K562 (cell line): Measurements from ENCODE around the gene RNF4. TPM values are rescaled to one million over a fixed set of nuclear protein-coding genes. Genes with fewer than 3 reads are reported as not detected.

Source experiments
- ATAC-seq: fragments of 200-7000 bp; cut with Tn5 transposase; 3 replicates; pipeline ENCODE4 v1.9.1; 2020; ENCODE audit warnings: moderate library complexity
- BruUV-seq: library from RNA; stranded (reverse); fragments of 400-500 nt; replicated peaks from 2 replicates; lab custom pipeline; 2021; lab: Mats Ljungman, UMichigan
- CTCF ChIA-PET: fragments of 300-600 bp; formaldehyde crosslinking; extraction: SDS; loops from one replicate; lab custom pipeline; 2021; ENCODE audit warnings: low intra/inter-chr PET ratio; lab: Yijun Ruan, JAX
- POLR2A ChIA-PET: fragments of 300-600, 350-650 bp; sonication (Branson Sonifier 250); formaldehyde crosslinking; extraction: SDS; loops from one replicate; lab custom pipeline; 2021; ENCODE audit warnings: antibody characterized with exemption, inconsistent platforms; lab: Yijun Ruan, JAX
- DNase-seq, 4 experiments: peaks; one replicate each; pipeline versions ENCODE4 v3.0.0 to v3.0.0-alpha.2; 2011 to 2018; ENCODE audit warnings: low spot score in 3 of 4, mixed read lengths in 3 of 4; ENCODE audit errors: extremely low read depth in 1 of 4
- FAIRE-seq: peaks from 2 replicates; lab custom pipeline; 2011; peaks lifted over from hg19 to GRCh38; lab: Jason Lieb, UNC
- H2AFZ ChIP-seq: 2 replicates; pipeline ENCODE4 v1.6.0; 2011; ENCODE audit warnings: low read depth, low read length, control low read depth, inconsistent platforms
- H3K27ac ChIP-seq: fragments of 200-600 bp; 3 replicates; pipeline ENCODE4 v1.8.0; 2011; ENCODE audit warnings: low read depth, mild to moderate bottlenecking, control low read depth, inconsistent platforms, low read length, moderate library complexity, mixed read lengths; ENCODE audit errors: extremely low read depth
- H3K27me3 ChIP-seq, 2 experiments: fragments of 300-600 bp in 1 of 2; 2 replicates in 1 of 2; 3 replicates in 1 of 2; pipeline versions ENCODE4 v1.6.0 to v1.8.0; 2011; ENCODE audit warnings: inconsistent platforms in 2 of 2, low read length in 2 of 2, mild to moderate bottlenecking in 1 of 2, mixed read lengths in 1 of 2, moderate library complexity in 1 of 2; ENCODE audit not compliant: control insufficient read depth in 2 of 2, insufficient read depth in 2 of 2
- H3K36me3 ChIP-seq: fragments of 300-600 bp; 3 replicates; pipeline ENCODE4 v1.8.0; 2011; ENCODE audit warnings: mild to moderate bottlenecking, low read length, inconsistent platforms; ENCODE audit not compliant: control insufficient read depth, insufficient read depth
- H3K4me1 ChIP-seq, 2 experiments: fragments of 200-600 bp in 1 of 2; replicated peaks in 1 of 2; 2 replicates in 1 of 2; 3 replicates in 1 of 2; pipeline versions ENCODE4 v1.5.1 to v1.8.0; 2011; ENCODE audit warnings: inconsistent platforms in 2 of 2, low read length in 2 of 2, mild to moderate bottlenecking in 1 of 2, mixed read lengths in 1 of 2, moderate library complexity in 1 of 2; ENCODE audit not compliant: control insufficient read depth in 2 of 2, insufficient read depth in 2 of 2
- H3K4me2 ChIP-seq: 2 replicates; pipeline ENCODE4 v1.6.1; 2011; ENCODE audit warnings: low read length, control low read depth, inconsistent platforms, mixed read lengths; ENCODE audit not compliant: insufficient read depth
- H3K4me3 ChIP-seq: fragments of 200-600 bp; sonication (generic), shearing (Covaris generic); 2 replicates; pipeline ENCODE4 v1.5.1; 2016; ENCODE audit warnings: control low read depth, inconsistent platforms
- H3K79me2 ChIP-seq: fragments of 200-600 bp; 3 replicates; pipeline ENCODE4 v1.8.0; 2011; ENCODE audit warnings: low read length, inconsistent platforms; ENCODE audit not compliant: control insufficient read depth, insufficient read depth
- H3K9ac ChIP-seq, 2 experiments: 2 replicates each; pipeline versions ENCODE4 v1.6.0 to v1.6.1; 2011; ENCODE audit warnings: low read depth in 2 of 2, low read length in 2 of 2, control low read depth in 1 of 2, inconsistent platforms in 1 of 2, mild to moderate bottlenecking in 1 of 2, mixed read lengths in 1 of 2; ENCODE audit not compliant: insufficient read depth in 1 of 2
- H3K9me1 ChIP-seq: one replicate; pipeline ENCODE4 v1.6.0; 2011; ENCODE audit warnings: inconsistent platforms, mild to moderate bottlenecking, low read length, moderate library complexity; ENCODE audit not compliant: control insufficient read depth, insufficient read depth
- H3K9me3 ChIP-seq: replicated peaks from 2 replicates; pipeline ENCODE4 v1.5.1; 2011; ENCODE audit warnings: low read depth, low read length, inconsistent platforms; ENCODE audit not compliant: control insufficient read depth, insufficient read depth
- H4K20me1 ChIP-seq: replicated peaks from 2 replicates; pipeline ENCODE4 v1.6.1; 2011; ENCODE audit warnings: low read length, inconsistent platforms, mixed read lengths; ENCODE audit not compliant: control insufficient read depth, insufficient read depth
- BMI1 ChIP-seq: fragments of 150-350 bp; IDR thresholded peaks from 2 replicates; pipeline ENCODE4 v1.6.1; 2014; ENCODE audit warnings: low read length
- FIP1L1 ChIP-seq: fragments of 200-400 bp; formaldehyde crosslinking; IDR thresholded peaks from 2 replicates; pipeline ENCODE4 v1.6.1; 2018; ENCODE audit warnings: mild to moderate bottlenecking, low read depth, low read length; ENCODE audit not compliant: poor library complexity, severe bottlenecking
- KLF1 ChIP-seq: fragments of 450-650 bp; IDR thresholded peaks from 2 replicates; pipeline ENCODE4 v1.6.1; 2016; ENCODE audit warnings: missing genetic modification characterization, missing compliant biosample characterization
- MEIS2 ChIP-seq: fragments of 450-650 bp; IDR thresholded peaks from 2 replicates; pipeline ENCODE4 v1.6.1; 2014; ENCODE audit warnings: mild to moderate bottlenecking; ENCODE audit not compliant: partially characterized antibody
- NR2C1 ChIP-seq, 2 experiments: fragments of 450-650 bp; IDR thresholded peaks; 2 replicates each; pipeline ENCODE4 v1.6.1; 2017; ENCODE audit warnings: mild to moderate bottlenecking in 2 of 2, antibody characterized with exemption in 1 of 2, inconsistent platforms in 1 of 2, missing compliant biosample characterization in 1 of 2, missing genetic modification characterization in 1 of 2
- NR2F6 ChIP-seq: fragments of 450-650 bp; formaldehyde crosslinking; IDR thresholded peaks from 2 replicates; pipeline ENCODE4 v1.4.0; 2020; ENCODE audit warnings: mild to moderate bottlenecking
- PHB2 ChIP-seq: fragments of 450-650 bp; IDR thresholded peaks from 2 replicates; pipeline ENCODE4 v1.6.1; 2017; ENCODE audit warnings: low read depth
- RBM17 ChIP-seq: fragments of 200-400 bp; formaldehyde crosslinking; IDR thresholded peaks from 2 replicates; pipeline ENCODE4 v1.6.1; 2017; ENCODE audit warnings: low read depth, mild to moderate bottlenecking, low read length, borderline replicate concordance
- RBM39 ChIP-seq: fragments of 200-400 bp; formaldehyde crosslinking; optimal IDR thresholded peaks from 2 replicates; pipeline ENCODE3; 2018; ENCODE audit warnings: low read depth, low read length
- STAT5B ChIP-seq: fragments of 250-450 bp; sonication (Bioruptor Pico); IDR thresholded peaks from 2 replicates; pipeline ENCODE4 v1.8.0; 2021; ENCODE audit warnings: mild to moderate bottlenecking, inconsistent platforms
- TSC22D4 ChIP-seq: fragments of 450-650 bp; IDR thresholded peaks from 2 replicates; pipeline ENCODE4 v1.6.1; 2016; ENCODE audit warnings: missing genetic modification characterization, missing biosample characterization, control low read depth
- XRCC4 ChIP-seq: IDR thresholded peaks from one replicate; pipeline ENCODE4 v1.6.1; 2011; ENCODE audit not compliant: insufficient read depth, insufficient read length; ENCODE audit errors: extremely low read depth
- ZNF444 ChIP-seq: fragments of 250-450 bp; sonication (Bioruptor Pico); IDR thresholded peaks from 2 replicates; pipeline ENCODE4 v1.4.0; 2020; ENCODE audit warnings: mild to moderate bottlenecking, moderate library complexity
- WGBS: fragments of 100-300 bp; shearing (Covaris generic); methylation state at CpG from one replicate; pipeline ENCODE4 v1.1.6; 2016; ENCODE audit warnings: low coverage, mixed read lengths; ENCODE audit not compliant: insufficient coverage; ENCODE audit errors: missing lambda C conversion rate; 5-methylcytosine and 5-hydroxymethylcytosine counted together
- in situ Hi-C: fragments of 300-500 bp; cut with MboI; formaldehyde crosslinking; loops from 4 replicates; pipeline ENCODE4 v1.15.0; 2018; ENCODE audit warnings: inconsistent platforms, mixed read lengths
- intact Hi-C: fragments of 100-400 bp; cut with micrococcal nuclease; formaldehyde crosslinking; loops from 2 replicates; pipeline ENCODE4 v1.14.2; 2022
- polyA plus RNA-seq, 8 experiments: library from polyadenylated mRNA; depleted of rRNA in 4 of 8; stranded (reverse) in 5 of 8; unstranded in 3 of 8; fragments of >200 nt; fragmentation: Nextera tagmentation in 2 of 8; fragmentation: Illumina TruSeq in 1 of 8; extraction: Ambion mirVana in 2 of 8; extraction: Trizol in 1 of 8; gene quantifications; 2 replicates each; pipeline versions ENCODE4 v1.2.1 to v1.2.3, GENCODE V29; 2011 to 2014; ENCODE audit warnings: inconsistent platforms in 1 of 8, missing spikeins in 1 of 8
- total RNA-seq, 7 experiments: library from RNA; depleted of rRNA in 6 of 7; stranded (reverse); fragments of >200 nt in 6 of 7; fragmentation: Illumina TruSeq in 2 of 7; extraction: Trizol in 2 of 7; gene quantifications; 2 replicates each; pipeline versions ENCODE4 v1.2.1 to v1.2.3, GENCODE V29; 2011 to 2021; ENCODE audit warnings: low replicate concordance in 1 of 7
- TF ChIP-seq, protein P1 (sequence below): sonication (generic); formaldehyde crosslinking; IDR thresholded peaks from 2 replicates; pipeline ENCODE4 v1.8.1; 2023; ENCODE audit warnings: mild to moderate bottlenecking, missing genetic modification reagents
- TF ChIP-seq, protein P2 (sequence below): fragments of 250-450 bp; sonication (Bioruptor Pico); IDR thresholded peaks from 2 replicates; pipeline ENCODE4 v1.4.0; 2020
- TF ChIP-seq, protein P3 (sequence below): fragments of 450-650 bp; formaldehyde crosslinking; IDR thresholded peaks from 2 replicates; pipeline ENCODE4 v1.4.0; 2020; ENCODE audit warnings: mild to moderate bottlenecking, mixed read lengths

Gene RNF4
- total and polyA plus RNA-seq, 9 of the 15 experiments (the other 6 are each of a cell fraction or from before 2014, with no cell fraction given) = 19.2 to 59.3 (median 44.8) TPM

- Histone ChIP-seq H3K79me2 (no peaks in the 10 kb centered on the region), H3K27me3 (peaks cover under 1 to 4% of the 10 kb centered on the region in 2 experiments; a peak in 3 of 5 replicates), H3K27ac (no peak overlapping the region), H4K20me1 (no peaks in the 10 kb centered on the region), H3K4me3 (no peak overlapping the region), H3K9ac (peak overlapping the region in 1 of 2 experiments; percentile 69; a peak in 2 of 4 replicates), H3K4me2 (no peak overlapping the region), H3K9me3 (no peaks in the 10 kb centered on the region), H2AFZ (no peak overlapping the region), H3K4me1 (peaks cover 4 to 30% of the 10 kb centered on the region in 2 experiments; a peak in 4 of 5 replicates), H3K36me3 (no peaks in the 10 kb centered on the region), H3K9me1 (no peaks in the 10 kb centered on the region)
- ChIA-PET CTCF (interaction anchor here (0.6 to 0.7 kb wide), 2 partner anchors 11 to 217 kb away, joined by 3 read pairs; no protein-coding TSS in a partner anchor), POLR2A (no interaction called here)
- WGBS = 64% methylated on average over 15 of the region's 20 CpGs
- no TSS peak for BruUV-seq
- ATAC-seq = no peak
- no peak for FAIRE-seq
- in situ Hi-C loops (loop anchor here (10.0 kb wide), 1 partner anchor 218 kb away; no protein-coding TSS in a partner anchor), intact Hi-C loops (no loop called here)
- no peak for DNase-seq
- TF ChIP-seq BMI1 = no peak
- TF ChIP-seq NR2C1 (IDR thresholded peaks at IDR 0.05) = no peak
- TF ChIP-seq NR2C1 (tag; IDR thresholded peaks at IDR 0.05) = no peak
- no peak for TF ChIP-seq PHB2
- TF ChIP-seq RBM39 = no peak
- TF ChIP-seq RBM17 = no peak
- TF ChIP-seq, protein P1, sequence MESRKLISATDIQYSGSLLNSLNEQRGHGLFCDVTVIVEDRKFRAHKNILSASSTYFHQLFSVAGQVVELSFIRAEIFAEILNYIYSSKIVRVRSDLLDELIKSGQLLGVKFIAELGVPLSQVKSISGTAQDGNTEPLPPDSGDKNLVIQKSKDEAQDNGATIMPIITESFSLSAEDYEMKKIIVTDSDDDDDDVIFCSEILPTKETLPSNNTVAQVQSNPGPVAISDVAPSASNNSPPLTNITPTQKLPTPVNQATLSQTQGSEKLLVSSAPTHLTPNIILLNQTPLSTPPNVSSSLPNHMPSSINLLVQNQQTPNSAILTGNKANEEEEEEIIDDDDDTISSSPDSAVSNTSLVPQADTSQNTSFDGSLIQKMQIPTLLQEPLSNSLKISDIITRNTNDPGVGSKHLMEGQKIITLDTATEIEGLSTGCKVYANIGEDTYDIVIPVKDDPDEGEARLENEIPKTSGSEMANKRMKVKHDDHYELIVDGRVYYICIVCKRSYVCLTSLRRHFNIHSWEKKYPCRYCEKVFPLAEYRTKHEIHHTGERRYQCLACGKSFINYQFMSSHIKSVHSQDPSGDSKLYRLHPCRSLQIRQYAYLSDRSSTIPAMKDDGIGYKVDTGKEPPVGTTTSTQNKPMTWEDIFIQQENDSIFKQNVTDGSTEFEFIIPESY (CRISPR knock-in tag) = no peak
- no peak for TF ChIP-seq ZNF444 (CRISPR knock-in tag)
- TF ChIP-seq NR2F6 (CRISPR knock-in tag) = no peak
- TF ChIP-seq XRCC4 = no peak
- TF ChIP-seq KLF1 (tag) = no peak
- TF ChIP-seq STAT5B (CRISPR knock-in tag) = no peak
- no peak for TF ChIP-seq MEIS2
- TF ChIP-seq TSC22D4 (tag) = no peak
- TF ChIP-seq, protein P2, sequence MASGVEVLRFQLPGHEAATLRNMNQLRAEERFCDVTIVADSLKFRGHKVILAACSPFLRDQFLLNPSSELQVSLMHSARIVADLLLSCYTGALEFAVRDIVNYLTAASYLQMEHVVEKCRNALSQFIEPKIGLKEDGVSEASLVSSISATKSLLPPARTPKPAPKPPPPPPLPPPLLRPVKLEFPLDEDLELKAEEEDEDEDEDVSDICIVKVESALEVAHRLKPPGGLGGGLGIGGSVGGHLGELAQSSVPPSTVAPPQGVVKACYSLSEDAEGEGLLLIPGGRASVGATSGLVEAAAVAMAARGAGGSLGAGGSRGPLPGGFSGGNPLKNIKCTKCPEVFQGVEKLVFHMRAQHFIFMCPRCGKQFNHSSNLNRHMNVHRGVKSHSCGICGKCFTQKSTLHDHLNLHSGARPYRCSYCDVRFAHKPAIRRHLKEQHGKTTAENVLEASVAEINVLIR (CRISPR knock-in tag) = no peak
- no peak for TF ChIP-seq FIP1L1
- TF ChIP-seq, protein P3, sequence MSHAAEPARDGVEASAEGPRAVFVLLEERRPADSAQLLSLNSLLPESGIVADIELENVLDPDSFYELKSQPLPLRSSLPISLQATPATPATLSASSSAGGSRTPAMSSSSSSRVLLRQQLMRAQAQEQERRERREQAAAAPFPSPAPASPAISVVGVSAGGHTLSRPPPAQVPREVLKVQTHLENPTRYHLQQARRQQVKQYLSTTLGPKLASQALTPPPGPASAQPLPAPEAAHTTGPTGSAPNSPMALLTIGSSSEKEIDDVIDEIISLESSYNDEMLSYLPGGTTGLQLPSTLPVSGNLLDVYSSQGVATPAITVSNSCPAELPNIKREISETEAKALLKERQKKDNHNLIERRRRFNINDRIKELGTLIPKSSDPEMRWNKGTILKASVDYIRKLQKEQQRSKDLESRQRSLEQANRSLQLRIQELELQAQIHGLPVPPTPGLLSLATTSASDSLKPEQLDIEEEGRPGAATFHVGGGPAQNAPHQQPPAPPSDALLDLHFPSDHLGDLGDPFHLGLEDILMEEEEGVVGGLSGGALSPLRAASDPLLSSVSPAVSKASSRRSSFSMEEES (CRISPR knock-in tag) = no peak
Measured at GRCh38 chr4:2443061-2443730, 25.7 kb upstream of the RNF4 start.
